K562 (cell line): Measurements from ENCODE around the gene ADORA3. TPM values are rescaled to one million over a fixed set of nuclear protein-coding genes. Genes with fewer than 3 reads are reported as not detected.

Experiments used
- ATAC-seq: fragments of 200-7000 bp; cut with Tn5 transposase; 3 replicates; pipeline ENCODE4 v1.9.1; 2020; ENCODE audit warnings: moderate library complexity
- BruUV-seq: library from RNA; stranded (reverse); fragments of 400-500 nt; replicated peaks from 2 replicates; lab custom pipeline; 2021; lab: Mats Ljungman, UMichigan
- CTCF ChIA-PET: fragments of 300-600 bp; formaldehyde crosslinking; extraction: SDS; loops from one replicate; lab custom pipeline; 2021; ENCODE audit warnings: low intra/inter-chr PET ratio; lab: Yijun Ruan, JAX
- POLR2A ChIA-PET: fragments of 300-600, 350-650 bp; sonication (Branson Sonifier 250); formaldehyde crosslinking; extraction: SDS; loops from one replicate; lab custom pipeline; 2021; ENCODE audit warnings: antibody characterized with exemption, inconsistent platforms; lab: Yijun Ruan, JAX
- DNase-seq, 4 experiments: peaks; one replicate each; pipeline versions ENCODE4 v3.0.0 to v3.0.0-alpha.2; 2011 to 2018; ENCODE audit warnings: low spot score in 3 of 4, mixed read lengths in 3 of 4; ENCODE audit errors: extremely low read depth in 1 of 4
- FAIRE-seq: peaks from 2 replicates; lab custom pipeline; 2011; peaks lifted over from hg19 to GRCh38; lab: Jason Lieb, UNC
- H2AFZ ChIP-seq: 2 replicates; pipeline ENCODE4 v1.6.0; 2011; ENCODE audit warnings: low read depth, low read length, control low read depth, inconsistent platforms
- H3K27ac ChIP-seq: fragments of 200-600 bp; 3 replicates; pipeline ENCODE4 v1.8.0; 2011; ENCODE audit warnings: low read depth, mild to moderate bottlenecking, control low read depth, inconsistent platforms, low read length, moderate library complexity, mixed read lengths; ENCODE audit errors: extremely low read depth
- H3K27me3 ChIP-seq, 2 experiments: fragments of 300-600 bp in 1 of 2; 2 replicates in 1 of 2; 3 replicates in 1 of 2; pipeline versions ENCODE4 v1.6.0 to v1.8.0; 2011; ENCODE audit warnings: inconsistent platforms in 2 of 2, low read length in 2 of 2, mild to moderate bottlenecking in 1 of 2, mixed read lengths in 1 of 2, moderate library complexity in 1 of 2; ENCODE audit not compliant: control insufficient read depth in 2 of 2, insufficient read depth in 2 of 2
- H3K36me3 ChIP-seq: fragments of 300-600 bp; 3 replicates; pipeline ENCODE4 v1.8.0; 2011; ENCODE audit warnings: mild to moderate bottlenecking, low read length, inconsistent platforms; ENCODE audit not compliant: control insufficient read depth, insufficient read depth
- H3K4me1 ChIP-seq, 2 experiments: fragments of 200-600 bp in 1 of 2; replicated peaks in 1 of 2; 2 replicates in 1 of 2; 3 replicates in 1 of 2; pipeline versions ENCODE4 v1.5.1 to v1.8.0; 2011; ENCODE audit warnings: inconsistent platforms in 2 of 2, low read length in 2 of 2, mild to moderate bottlenecking in 1 of 2, mixed read lengths in 1 of 2, moderate library complexity in 1 of 2; ENCODE audit not compliant: control insufficient read depth in 2 of 2, insufficient read depth in 2 of 2
- H3K4me2 ChIP-seq: 2 replicates; pipeline ENCODE4 v1.6.1; 2011; ENCODE audit warnings: low read length, control low read depth, inconsistent platforms, mixed read lengths; ENCODE audit not compliant: insufficient read depth
- H3K4me3 ChIP-seq: fragments of 200-600 bp; sonication (generic), shearing (Covaris generic); 2 replicates; pipeline ENCODE4 v1.5.1; 2016; ENCODE audit warnings: control low read depth, inconsistent platforms
- H3K79me2 ChIP-seq: fragments of 200-600 bp; 3 replicates; pipeline ENCODE4 v1.8.0; 2011; ENCODE audit warnings: low read length, inconsistent platforms; ENCODE audit not compliant: control insufficient read depth, insufficient read depth
- H3K9ac ChIP-seq, 2 experiments: 2 replicates each; pipeline versions ENCODE4 v1.6.0 to v1.6.1; 2011; ENCODE audit warnings: low read depth in 2 of 2, low read length in 2 of 2, control low read depth in 1 of 2, inconsistent platforms in 1 of 2, mild to moderate bottlenecking in 1 of 2, mixed read lengths in 1 of 2; ENCODE audit not compliant: insufficient read depth in 1 of 2
- H3K9me1 ChIP-seq: one replicate; pipeline ENCODE4 v1.6.0; 2011; ENCODE audit warnings: inconsistent platforms, mild to moderate bottlenecking, low read length, moderate library complexity; ENCODE audit not compliant: control insufficient read depth, insufficient read depth
- H3K9me3 ChIP-seq: replicated peaks from 2 replicates; pipeline ENCODE4 v1.5.1; 2011; ENCODE audit warnings: low read depth, low read length, inconsistent platforms; ENCODE audit not compliant: control insufficient read depth, insufficient read depth
- H4K20me1 ChIP-seq: replicated peaks from 2 replicates; pipeline ENCODE4 v1.6.1; 2011; ENCODE audit warnings: low read length, inconsistent platforms, mixed read lengths; ENCODE audit not compliant: control insufficient read depth, insufficient read depth
- BRF1 ChIP-seq: IDR thresholded peaks from 3 replicates; pipeline ENCODE4 v1.6.1; 2011; ENCODE audit warnings: borderline replicate concordance, mild to moderate bottlenecking; ENCODE audit not compliant: insufficient read length; ENCODE audit errors: extremely low read depth
- ELF2 ChIP-seq: fragments of 250-450 bp; sonication (Bioruptor Pico); IDR thresholded peaks from 2 replicates; pipeline ENCODE4 v1.5.0; 2021; ENCODE audit warnings: mild to moderate bottlenecking
- ESRRA ChIP-seq: fragments of 450-650 bp; IDR thresholded peaks from 2 replicates; pipeline ENCODE4 v1.6.1; 2014; ENCODE audit warnings: low read depth, mild to moderate bottlenecking, moderate library complexity, borderline replicate concordance
- EZH2 ChIP-seq: IDR thresholded peaks from 2 replicates; pipeline ENCODE4 v1.6.1; 2012; ENCODE audit warnings: low read depth, mild to moderate bottlenecking, inconsistent platforms, low read length, borderline replicate concordance
- HEY1 ChIP-seq: fragments of 250-450 bp; sonication (Bioruptor Pico); IDR thresholded peaks from 2 replicates; pipeline ENCODE4 v1.5.0; 2020; ENCODE audit warnings: mild to moderate bottlenecking, moderate library complexity, borderline replicate concordance
- KLF10 ChIP-seq: fragments of 250-450 bp; sonication (Bioruptor Pico); IDR thresholded peaks from 2 replicates; pipeline ENCODE4 v1.6.1; 2021; ENCODE audit warnings: matching md5 sums
- SAFB ChIP-seq: fragments of 200-400 bp; formaldehyde crosslinking; IDR thresholded peaks from 2 replicates; pipeline ENCODE4 v1.6.1; 2017; ENCODE audit warnings: low read depth, low read length, borderline replicate concordance
- ZFP36 ChIP-seq: fragments of 150-350 bp; IDR thresholded peaks from 2 replicates; pipeline ENCODE4 v1.6.1; 2018; ENCODE audit warnings: low read length, low read depth; ENCODE audit not compliant: partially characterized antibody
- ZNF699 ChIP-seq: fragments of 250-450 bp; sonication (Bioruptor Pico); IDR thresholded peaks from 2 replicates; pipeline ENCODE4 v1.8.0; 2021; ENCODE audit warnings: mild to moderate bottlenecking, moderate library complexity; ENCODE audit not compliant: insufficient replicate concordance
- ZNF76 ChIP-seq: fragments of 250-450 bp; sonication (Bioruptor Pico); IDR thresholded peaks from 2 replicates; pipeline ENCODE4 v1.4.0; 2020; ENCODE audit warnings: mild to moderate bottlenecking, moderate library complexity, borderline replicate concordance
- ZNF830 ChIP-seq: fragments of 250-450 bp; sonication (Bioruptor Pico); IDR thresholded peaks from 2 replicates; pipeline ENCODE4 v1.5.0; 2021; ENCODE audit warnings: mild to moderate bottlenecking
- WGBS: fragments of 100-300 bp; shearing (Covaris generic); methylation state at CpG from one replicate; pipeline ENCODE4 v1.1.6; 2016; ENCODE audit warnings: low coverage, mixed read lengths; ENCODE audit not compliant: insufficient coverage; ENCODE audit errors: missing lambda C conversion rate; 5-methylcytosine and 5-hydroxymethylcytosine counted together
- in situ Hi-C: fragments of 300-500 bp; cut with MboI; formaldehyde crosslinking; loops from 4 replicates; pipeline ENCODE4 v1.15.0; 2018; ENCODE audit warnings: inconsistent platforms, mixed read lengths
- intact Hi-C: fragments of 100-400 bp; cut with micrococcal nuclease; formaldehyde crosslinking; loops from 2 replicates; pipeline ENCODE4 v1.14.2; 2022
- polyA plus RNA-seq, 8 experiments: library from polyadenylated mRNA; depleted of rRNA in 4 of 8; stranded (reverse) in 5 of 8; unstranded in 3 of 8; fragments of >200 nt; fragmentation: Nextera tagmentation in 2 of 8; fragmentation: Illumina TruSeq in 1 of 8; extraction: Ambion mirVana in 2 of 8; extraction: Trizol in 1 of 8; gene quantifications; 2 replicates each; pipeline versions ENCODE4 v1.2.1 to v1.2.3, GENCODE V29; 2011 to 2014; ENCODE audit warnings: inconsistent platforms in 1 of 8, missing spikeins in 1 of 8
- total RNA-seq, 7 experiments: library from RNA; depleted of rRNA in 6 of 7; stranded (reverse); fragments of >200 nt in 6 of 7; fragmentation: Illumina TruSeq in 2 of 7; extraction: Trizol in 2 of 7; gene quantifications; 2 replicates each; pipeline versions ENCODE4 v1.2.1 to v1.2.3, GENCODE V29; 2011 to 2021; ENCODE audit warnings: low replicate concordance in 1 of 7
- TF ChIP-seq, protein P1 (sequence below), 2 experiments: fragments of 200-800 bp in 1 of 2; sonication (Bioruptor generic) in 1 of 2; sonication (generic) in 1 of 2; formaldehyde crosslinking in 1 of 2; IDR thresholded peaks in 1 of 2; conservative IDR thresholded peaks in 1 of 2; 2 replicates each; pipeline versions ENCODE4 v1.5.0 to v1.6.1; 2016 to 2020; ENCODE audit warnings: missing compliant biosample characterization in 1 of 2, missing genetic modification characterization in 1 of 2, missing genetic modification reagents in 1 of 2
- TF ChIP-seq, protein P2 (sequence below): fragments of 250-450 bp; sonication (Bioruptor Pico); IDR thresholded peaks from 2 replicates; pipeline ENCODE4 v1.5.0; 2021

The ADORA3 gene
- total and polyA plus RNA-seq, 9 of the 15 experiments (the other 6 are each of a cell fraction or from before 2014, with no cell fraction given): 0.09 to 0.35 (median 0.16) TPM; not detected in 3

DNA sequence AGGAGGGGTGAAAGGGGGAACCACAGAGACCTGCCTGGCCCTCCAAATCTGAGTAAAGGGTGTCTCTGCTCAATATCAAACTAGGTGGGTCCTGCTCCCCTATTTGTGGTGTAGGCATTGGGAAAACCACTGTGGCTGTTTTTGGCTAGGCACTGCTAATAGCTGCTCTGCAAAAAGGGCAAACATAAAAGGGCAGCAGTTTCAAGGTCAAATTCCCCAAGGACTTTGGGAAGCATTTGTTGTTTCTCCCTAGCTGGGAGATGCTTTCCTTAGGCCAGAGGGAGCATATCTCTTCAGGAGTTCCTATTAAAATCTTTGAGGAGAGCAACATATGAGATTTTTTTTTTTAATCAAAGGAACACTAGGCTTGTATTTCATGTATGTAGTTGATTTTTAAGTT is 27.2 kb downstream of the ADORA3 start:
- H2AFZ ChIP-seq: no peak overlapping the region
- no peak overlapping the region for H3K27ac ChIP-seq
- H3K9ac ChIP-seq: no peak overlapping the region
- H3K4me2 ChIP-seq: no peak overlapping the region
- peaks cover 5% of the 10 kb centered on the region; the same call in 1 of the 3 replicates for H3K36me3 ChIP-seq
- intact Hi-C loops (no loop called here), in situ Hi-C loops (loop anchor here (25.0 kb wide), 1 partner anchor 861 kb away; no protein-coding TSS in a partner anchor)
- H3K9me1 ChIP-seq: no peaks in the 10 kb centered on the region
- no peak for DNase-seq
- no peak for FAIRE-seq
- ChIA-PET POLR2A (interaction anchor here (0.7 to 1.4 kb wide), 6 partner anchors 8 to 944 kb away, joined by 3 to 5 read pairs (median 4); no protein-coding TSS in a partner anchor), CTCF (interaction anchor here (0.9 kb wide), 1 partner anchor 293 kb away, joined by 3 read pairs; no protein-coding TSS in a partner anchor)
- H3K79me2 ChIP-seq: no peaks in the 10 kb centered on the region
- no peak for ATAC-seq
- peaks cover 0 to 14% of the 10 kb centered on the region in 2 experiments; a peak in 3 of 5 replicates for H3K4me1 ChIP-seq
- BruUV-seq: no TSS peak
- H3K27me3 ChIP-seq: no peaks in the 10 kb centered on the region
- H3K9me3 ChIP-seq: no peaks in the 10 kb centered on the region
- no peaks in the 10 kb centered on the region; the same call in 1 of the 2 replicates for H4K20me1 ChIP-seq
- TF ChIP-seq ESRRA (peak; percentile 35; the same call in 1 of the 2 replicates), EZH2 (no peak)
- TF ChIP-seq, all 486 proteins: peak for 1
- H3K4me3 ChIP-seq: no peak overlapping the region

DNA sequence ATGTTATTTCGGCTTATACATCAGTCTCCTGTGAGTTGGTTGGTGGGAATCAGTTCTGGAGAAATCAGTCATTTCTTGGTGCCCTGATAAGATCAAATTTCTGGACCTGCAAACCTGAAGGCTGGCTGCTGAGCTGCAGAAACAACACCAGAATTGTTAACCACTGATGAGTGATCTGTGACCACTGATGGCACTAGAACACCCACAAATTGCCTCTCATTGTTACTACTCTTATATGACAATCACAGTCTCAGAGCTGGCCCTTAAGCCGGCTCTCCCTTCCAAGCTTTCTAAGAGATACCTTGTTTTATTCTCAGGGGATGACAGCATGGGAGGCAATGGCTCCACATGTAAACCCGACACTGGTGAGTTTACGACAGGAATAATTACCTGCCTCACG is 27.7 kb downstream of the ADORA3 start:
- Histone ChIP-seq H4K20me1 (no peaks in the 10 kb centered on the region; the same call in 1 of the 2 replicates), H3K4me2 (no peak overlapping the region), H3K4me3 (no peak overlapping the region), H3K79me2 (no peaks in the 10 kb centered on the region), H3K9ac (no peak overlapping the region), H3K27ac (no peak overlapping the region), H3K36me3 (peaks cover 8% of the 10 kb centered on the region; the same call in 2 of the 3 replicates), H3K4me1 (peaks cover 0 to 14% of the 10 kb centered on the region in 2 experiments; a peak in 3 of 5 replicates), H3K9me3 (no peaks in the 10 kb centered on the region), H2AFZ (no peak overlapping the region), H3K27me3 (no peaks in the 10 kb centered on the region), H3K9me1 (no peaks in the 10 kb centered on the region)
- in situ Hi-C loops: loop anchor here (25.0 kb wide), 1 partner anchor 862 kb away; no protein-coding TSS in a partner anchor
- FAIRE-seq (no peak), ATAC-seq (no peak), DNase-seq (no peak)
- 48% methylated on average over 5 of the region's 5 CpGs for WGBS
- ChIA-PET CTCF (no interaction called here), POLR2A (interaction anchor here (0.7 to 1.4 kb wide), 3 partner anchors 15 to 944 kb away, joined by 3 to 4 read pairs (median 4); no protein-coding TSS in a partner anchor)
- BruUV-seq: no TSS peak
- intact Hi-C loops: no loop called here
- no peak for TF ChIP-seq SAFB
- TF ChIP-seq KLF10: no peak
- TF ChIP-seq ZFP36: no peak
- TF ChIP-seq ELF2: no peak
- TF ChIP-seq ZNF830 (CRISPR knock-in tag): no peak
- TF ChIP-seq ZNF699: no peak
- TF ChIP-seq BRF1: no peak
- TF ChIP-seq HEY1 (CRISPR knock-in tag): no peak
- TF ChIP-seq, protein P1, sequence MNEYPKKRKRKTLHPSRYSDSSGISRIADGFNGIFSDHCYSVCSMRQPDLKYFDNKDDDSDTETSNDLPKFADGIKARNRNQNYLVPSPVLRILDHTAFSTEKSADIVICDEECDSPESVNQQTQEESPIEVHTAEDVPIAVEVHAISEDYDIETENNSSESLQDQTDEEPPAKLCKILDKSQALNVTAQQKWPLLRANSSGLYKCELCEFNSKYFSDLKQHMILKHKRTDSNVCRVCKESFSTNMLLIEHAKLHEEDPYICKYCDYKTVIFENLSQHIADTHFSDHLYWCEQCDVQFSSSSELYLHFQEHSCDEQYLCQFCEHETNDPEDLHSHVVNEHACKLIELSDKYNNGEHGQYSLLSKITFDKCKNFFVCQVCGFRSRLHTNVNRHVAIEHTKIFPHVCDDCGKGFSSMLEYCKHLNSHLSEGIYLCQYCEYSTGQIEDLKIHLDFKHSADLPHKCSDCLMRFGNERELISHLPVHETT (CRISPR knock-in tag; conservative IDR thresholded peaks at IDR 0.05 in 1 of 2, IDR thresholded peaks at IDR 0.05 in 1 of 2): no peak
- no peak for TF ChIP-seq ZNF76 (CRISPR knock-in tag)
- TF ChIP-seq, protein P2, sequence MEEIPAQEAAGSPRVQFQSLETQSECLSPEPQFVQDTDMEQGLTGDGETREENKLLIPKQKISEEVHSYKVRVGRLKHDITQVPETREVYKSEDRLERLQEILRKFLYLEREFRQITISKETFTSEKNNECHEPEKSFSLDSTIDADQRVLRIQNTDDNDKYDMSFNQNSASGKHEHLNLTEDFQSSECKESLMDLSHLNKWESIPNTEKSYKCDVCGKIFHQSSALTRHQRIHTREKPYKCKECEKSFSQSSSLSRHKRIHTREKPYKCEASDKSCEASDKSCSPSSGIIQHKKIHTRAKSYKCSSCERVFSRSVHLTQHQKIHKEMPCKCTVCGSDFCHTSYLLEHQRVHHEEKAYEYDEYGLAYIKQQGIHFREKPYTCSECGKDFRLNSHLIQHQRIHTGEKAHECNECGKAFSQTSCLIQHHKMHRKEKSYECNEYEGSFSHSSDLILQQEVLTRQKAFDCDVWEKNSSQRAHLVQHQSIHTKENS: no peak
